Measurements from ENCODE around the gene RAX. TPM values are rescaled to one million over a fixed set of nuclear protein-coding genes. Genes with fewer than 3 reads are reported as not detected.
A peak's percentile ranks its signal among the peaks of the same experiment; 100 is the strongest.

RAX gene
- total RNA-seq, 1 donor from 2014 or later = not detected

- H3K36me3 ChIP-seq = no peaks in the 10 kb centered on the region
- peak in 1 of 2 donors; percentile 58 for DNase-seq (ENCODE audit: extremely low spot score in 2 of 2)
- peaks cover 7% of the 10 kb centered on the region for H3K27me3 ChIP-seq
- intact Hi-C loops (cut with DNase I) = no loop called here
- H3K4me3 ChIP-seq = peak within 1 kb of the TSS in 1 of 2 donors; percentile 13
- no peaks in the 10 kb centered on the region for H3K9me3 ChIP-seq
- peaks cover 8% of the 10 kb centered on the region for H3K4me1 ChIP-seq
- TF ChIP-seq CTCF (IDR thresholded peaks at IDR 0.05) (no peak), POLR2AphosphoS5 (IDR thresholded peaks at IDR 0.05; ENCODE audit: insufficient read depth in 1 of 2, low read depth in 1 of 2) (no peak), POLR2A (IDR thresholded peaks at IDR 0.05) (no peak)
- H3K27ac ChIP-seq = no peak within 1 kb of the TSS
Measured at GRCh38 chr18:59219672-59220163, 53.5 kb downstream of the RAX start, which contains the start of gene GRP. TSS of gene GRP (plus strand) at chr18:59220158. CDS start at chr18:59220266, 108 bp downstream.

- DNase-seq (ENCODE audit: extremely low spot score in 2 of 2) = no peak
- intact Hi-C loops (cut with DNase I) = no loop called here
- no peak overlapping the region for H3K27ac ChIP-seq
- H3K4me1 ChIP-seq = peaks cover 8% of the 10 kb centered on the region
- H3K9me3 ChIP-seq = no peaks in the 10 kb centered on the region
- H3K27me3 ChIP-seq = peaks cover 7% of the 10 kb centered on the region
- H3K4me3 ChIP-seq = no peak overlapping the region
- TF ChIP-seq POLR2A (IDR thresholded peaks at IDR 0.05) (no peak), POLR2AphosphoS5 (IDR thresholded peaks at IDR 0.05; ENCODE audit: insufficient read depth in 1 of 2, low read depth in 1 of 2) (no peak), CTCF (IDR thresholded peaks at IDR 0.05) (no peak)
- no peaks in the 10 kb centered on the region for H3K36me3 ChIP-seq
Measured at GRCh38 chr18:59218018-59218417, 55.2 kb downstream of the RAX start.

Other genes with a start within 250 kb of the RAX start
- gene SEC11C, start 133.6 kb downstream of the RAX start, total RNA-seq = 9.1 TPM
- gene GRP, start 53.3 kb downstream of the RAX start, total RNA-seq = not detected
- not detected for gene CPLX4, start 45.2 kb upstream of the RAX start, total RNA-seq
- gene LMAN1, start 85.8 kb upstream of the RAX start, total RNA-seq = 52.8 TPM